ENCODE data around the gene FHIT.

DNA sequence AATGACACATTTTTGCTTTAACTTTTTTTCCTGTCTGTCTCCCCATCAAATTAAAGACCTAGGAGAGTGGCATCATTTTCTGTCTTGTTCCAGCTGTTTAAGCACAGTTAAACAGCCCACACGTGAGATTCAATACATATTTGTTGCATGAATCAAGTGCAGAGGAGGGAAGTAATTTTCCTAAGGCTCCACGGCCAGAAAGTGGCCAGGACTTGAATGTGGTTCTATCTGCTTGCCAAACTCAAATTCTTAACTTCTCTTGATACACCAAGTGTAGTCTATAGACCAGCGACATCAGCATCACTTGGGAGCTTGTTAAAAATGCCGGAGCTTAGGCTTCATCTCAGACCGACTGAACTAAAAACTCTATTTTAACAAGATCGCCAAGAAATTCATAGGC, 1476.6 kb downstream of the FHIT start:
- TF ChIP-seq POLR2A (IDR thresholded peaks at IDR 0.05), result no peak
- TF ChIP-seq, protein P1, sequence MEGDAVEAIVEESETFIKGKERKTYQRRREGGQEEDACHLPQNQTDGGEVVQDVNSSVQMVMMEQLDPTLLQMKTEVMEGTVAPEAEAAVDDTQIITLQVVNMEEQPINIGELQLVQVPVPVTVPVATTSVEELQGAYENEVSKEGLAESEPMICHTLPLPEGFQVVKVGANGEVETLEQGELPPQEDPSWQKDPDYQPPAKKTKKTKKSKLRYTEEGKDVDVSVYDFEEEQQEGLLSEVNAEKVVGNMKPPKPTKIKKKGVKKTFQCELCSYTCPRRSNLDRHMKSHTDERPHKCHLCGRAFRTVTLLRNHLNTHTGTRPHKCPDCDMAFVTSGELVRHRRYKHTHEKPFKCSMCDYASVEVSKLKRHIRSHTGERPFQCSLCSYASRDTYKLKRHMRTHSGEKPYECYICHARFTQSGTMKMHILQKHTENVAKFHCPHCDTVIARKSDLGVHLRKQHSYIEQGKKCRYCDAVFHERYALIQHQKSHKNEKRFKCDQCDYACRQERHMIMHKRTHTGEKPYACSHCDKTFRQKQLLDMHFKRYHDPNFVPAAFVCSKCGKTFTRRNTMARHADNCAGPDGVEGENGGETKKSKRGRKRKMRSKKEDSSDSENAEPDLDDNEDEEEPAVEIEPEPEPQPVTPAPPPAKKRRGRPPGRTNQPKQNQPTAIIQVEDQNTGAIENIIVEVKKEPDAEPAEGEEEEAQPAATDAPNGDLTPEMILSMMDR (IDR thresholded peaks at IDR 0.05), result no peak
- TF ChIP-seq EP300 (IDR thresholded peaks at IDR 0.05), result peak in 1 of 2 donors; percentile 11
